Measurements from ENCODE around the gene KBTBD7. TPM values are rescaled to one million over a fixed set of nuclear protein-coding genes. Genes with fewer than 3 reads are reported as not detected.

Gene KBTBD7
- total and polyA plus RNA-seq, 9 of the 15 experiments (the other 6 are each of a cell fraction or from before 2014, with no cell fraction given), result 1.8 to 4.4 (median 3.3) TPM

Other genes starting within 250 kb of the KBTBD7 start
- gene ELF1, start 175.3 kb downstream of the KBTBD7 start, total RNA-seq (2014; rRNA removed), result 25.3 and 27.6 TPM in 2 replicates
- gene ELF1, start 175.3 kb downstream of the KBTBD7 start, total RNA-seq (2014; rRNA removed; fragmentation: Illumina TruSeq; extraction: Trizol), result 33.4 and 42.4 TPM in 2 replicates
- gene ELF1, start 175.3 kb downstream of the KBTBD7 start, total RNA-seq (2015; rRNA removed; fragmentation: Illumina TruSeq; extraction: Trizol), result 27.6 and 30.4 TPM in 2 replicates
- gene ELF1, start 175.3 kb downstream of the KBTBD7 start, total RNA-seq (2021), result 37.5 and 46.6 TPM in 2 replicates
- 35.2 and 35.5 TPM in 2 replicates for gene ELF1, start 175.3 kb downstream of the KBTBD7 start, polyA plus RNA-seq (2011; rRNA removed)
- gene ELF1, start 175.3 kb downstream of the KBTBD7 start, polyA plus RNA-seq (2014; fragmentation: Illumina TruSeq; extraction: Trizol), result 51.2 and 54.4 TPM in 2 replicates
- gene ELF1, start 175.3 kb downstream of the KBTBD7 start, polyA plus RNA-seq (2014; fragmentation: Nextera tagmentation; extraction: Ambion mirVana), result 10 to 100 TPM; 30.4 to 36.8 TPM
- 24.7 and 27.6 TPM in 2 replicates for gene ELF1, start 175.3 kb downstream of the KBTBD7 start, polyA plus RNA-seq (2014; rRNA removed)
- gene WBP4, start 133.1 kb downstream of the KBTBD7 start, total RNA-seq (2014; rRNA removed), result 6.4 and 6.9 TPM in 2 replicates
- 8.8 and 10.0 TPM in 2 replicates for gene WBP4, start 133.1 kb downstream of the KBTBD7 start, total RNA-seq (2014; rRNA removed; fragmentation: Illumina TruSeq; extraction: Trizol)
- gene WBP4, start 133.1 kb downstream of the KBTBD7 start, total RNA-seq (2015; rRNA removed; fragmentation: Illumina TruSeq; extraction: Trizol), result 8.3 and 8.4 TPM in 2 replicates
- 4.2 and 5.6 TPM in 2 replicates for gene WBP4, start 133.1 kb downstream of the KBTBD7 start, total RNA-seq (2021)
- 4.7 and 7.9 TPM in 2 replicates for gene WBP4, start 133.1 kb downstream of the KBTBD7 start, polyA plus RNA-seq (2011; rRNA removed)
- 11.3 and 12.2 TPM in 2 replicates for gene WBP4, start 133.1 kb downstream of the KBTBD7 start, polyA plus RNA-seq (2014; fragmentation: Illumina TruSeq; extraction: Trizol)
- 1 to 10 TPM; 5.5 to 6.1 TPM for gene WBP4, start 133.1 kb downstream of the KBTBD7 start, polyA plus RNA-seq (2014; fragmentation: Nextera tagmentation; extraction: Ambion mirVana)
- gene WBP4, start 133.1 kb downstream of the KBTBD7 start, polyA plus RNA-seq (2014; rRNA removed), result 10.0 and 11.2 TPM in 2 replicates
- 3.3 and 4.3 TPM in 2 replicates for gene KBTBD6, start 61.8 kb downstream of the KBTBD7 start, total RNA-seq (2014; rRNA removed)
- 3.9 TPM in 2 replicates for gene KBTBD6, start 61.8 kb downstream of the KBTBD7 start, total RNA-seq (2014; rRNA removed; fragmentation: Illumina TruSeq; extraction: Trizol)
- 4.6 and 4.9 TPM in 2 replicates for gene KBTBD6, start 61.8 kb downstream of the KBTBD7 start, total RNA-seq (2015; rRNA removed; fragmentation: Illumina TruSeq; extraction: Trizol)
- gene KBTBD6, start 61.8 kb downstream of the KBTBD7 start, total RNA-seq (2021), result 3.8 and 4.9 TPM in 2 replicates
- 2.6 and 3.4 TPM in 2 replicates for gene KBTBD6, start 61.8 kb downstream of the KBTBD7 start, polyA plus RNA-seq (2011; rRNA removed)
- 2.8 and 3.2 TPM in 2 replicates for gene KBTBD6, start 61.8 kb downstream of the KBTBD7 start, polyA plus RNA-seq (2014; fragmentation: Illumina TruSeq; extraction: Trizol)
- gene KBTBD6, start 61.8 kb downstream of the KBTBD7 start, polyA plus RNA-seq (2014; fragmentation: Nextera tagmentation; extraction: Ambion mirVana), result 1 to 10 TPM; 2.1 to 2.8 TPM
- gene KBTBD6, start 61.8 kb downstream of the KBTBD7 start, polyA plus RNA-seq (2014; rRNA removed), result 1.9 and 2.5 TPM in 2 replicates
- 12.5 and 14.0 TPM in 2 replicates for gene MTRF1, start 69.0 kb upstream of the KBTBD7 start, total RNA-seq (2014; rRNA removed)
- 21.4 and 25.1 TPM in 2 replicates for gene MTRF1, start 69.0 kb upstream of the KBTBD7 start, total RNA-seq (2014; rRNA removed; fragmentation: Illumina TruSeq; extraction: Trizol)
- gene MTRF1, start 69.0 kb upstream of the KBTBD7 start, total RNA-seq (2015; rRNA removed; fragmentation: Illumina TruSeq; extraction: Trizol), result 16.8 and 18.8 TPM in 2 replicates
- gene MTRF1, start 69.0 kb upstream of the KBTBD7 start, total RNA-seq (2021), result 13.0 and 15.1 TPM in 2 replicates
- 25.2 and 33.7 TPM in 2 replicates for gene MTRF1, start 69.0 kb upstream of the KBTBD7 start, polyA plus RNA-seq (2011; rRNA removed)
- gene MTRF1, start 69.0 kb upstream of the KBTBD7 start, polyA plus RNA-seq (2014; fragmentation: Illumina TruSeq; extraction: Trizol), result 17.6 and 20.6 TPM in 2 replicates
- 10 to 100 TPM; 19.0 to 20.7 TPM for gene MTRF1, start 69.0 kb upstream of the KBTBD7 start, polyA plus RNA-seq (2014; fragmentation: Nextera tagmentation; extraction: Ambion mirVana)
- 20.1 and 25.5 TPM in 2 replicates for gene MTRF1, start 69.0 kb upstream of the KBTBD7 start, polyA plus RNA-seq (2014; rRNA removed)
- 5.7 and 6.2 TPM in 2 replicates for gene NAA16, start 116.7 kb upstream of the KBTBD7 start, total RNA-seq (2014; rRNA removed)
- gene NAA16, start 116.7 kb upstream of the KBTBD7 start, total RNA-seq (2014; rRNA removed; fragmentation: Illumina TruSeq; extraction: Trizol), result 12.8 and 15.7 TPM in 2 replicates
- gene NAA16, start 116.7 kb upstream of the KBTBD7 start, total RNA-seq (2015; rRNA removed; fragmentation: Illumina TruSeq; extraction: Trizol), result 11.9 and 12.0 TPM in 2 replicates
- 11.3 and 13.6 TPM in 2 replicates for gene NAA16, start 116.7 kb upstream of the KBTBD7 start, total RNA-seq (2021)
- 12.0 and 12.8 TPM in 2 replicates for gene NAA16, start 116.7 kb upstream of the KBTBD7 start, polyA plus RNA-seq (2011; rRNA removed)
- 11.4 and 18.2 TPM in 2 replicates for gene NAA16, start 116.7 kb upstream of the KBTBD7 start, polyA plus RNA-seq (2014; fragmentation: Illumina TruSeq; extraction: Trizol)
- 1 to 10 TPM; 3.7 to 3.9 TPM for gene NAA16, start 116.7 kb upstream of the KBTBD7 start, polyA plus RNA-seq (2014; fragmentation: Nextera tagmentation; extraction: Ambion mirVana)
- 9.4 and 11.2 TPM in 2 replicates for gene NAA16, start 116.7 kb upstream of the KBTBD7 start, polyA plus RNA-seq (2014; rRNA removed)